Activated T-helper 1 cell treated with anti-CD3 and anti-CD28 coated beads, Interleukin-12 subunit alpha, Interleukin-12 subunit beta, Interleukin-2, Interleukin-4 antibody, amounts not matched to agents 30 ng/mL and 10 ng/mL and 1 ng/mL, durations not matched to agents 14 hours and 24 hours and 36 hours (primary cell): Measurements from ENCODE around the gene KLF2. TPM values are rescaled to one million over a fixed set of nuclear protein-coding genes. Genes with fewer than 3 reads are reported as not detected.
"Not testable (repeated sequence)": the region's sequence is repeated elsewhere in the genome, so short reads cannot be mapped to it uniquely, and the experiment has no call there.

Source experiments
- DNase-seq: peaks from one replicate; pipeline ENCODE4 v3.0.0; 2021; ENCODE audit warnings: low spot score
- H3K27ac Mint-ChIP-seq: one replicate; pipeline ENCODE4 v1.8.0; 2021; ENCODE audit warnings: mild to moderate bottlenecking, mixed read lengths
- H3K27me3 Mint-ChIP-seq: one replicate; pipeline ENCODE4 v1.8.0; 2022; ENCODE audit warnings: mild to moderate bottlenecking, moderate library complexity, mixed read lengths; ENCODE audit not compliant: insufficient read depth
- H3K36me3 Mint-ChIP-seq: one replicate; pipeline ENCODE4 v1.8.0; 2021; ENCODE audit warnings: low read depth, mixed read lengths
- H3K4me1 Mint-ChIP-seq: one replicate; pipeline ENCODE4 v1.8.0; 2021; ENCODE audit warnings: low read depth, mixed read lengths
- H3K4me3 Mint-ChIP-seq: one replicate; pipeline ENCODE4 v1.8.0; 2021; ENCODE audit warnings: mild to moderate bottlenecking, moderate library complexity, mixed read lengths
- H3K9me3 Mint-ChIP-seq: one replicate; pipeline ENCODE4 v1.8.0; 2021; ENCODE audit warnings: mixed read lengths
- intact Hi-C: fragments of 100-400 bp; cut with micrococcal nuclease; formaldehyde crosslinking; loops from one replicate; pipeline ENCODE4 v1.15.1; 2024
- total RNA-seq: library from RNA; stranded (reverse); gene quantifications from 2 replicates; pipeline ENCODE4 v1.2.3, GENCODE V29; 2022

The KLF2 gene
- total RNA-seq, 1 donor from 2014 or later = 5.7 TPM

DNA sequence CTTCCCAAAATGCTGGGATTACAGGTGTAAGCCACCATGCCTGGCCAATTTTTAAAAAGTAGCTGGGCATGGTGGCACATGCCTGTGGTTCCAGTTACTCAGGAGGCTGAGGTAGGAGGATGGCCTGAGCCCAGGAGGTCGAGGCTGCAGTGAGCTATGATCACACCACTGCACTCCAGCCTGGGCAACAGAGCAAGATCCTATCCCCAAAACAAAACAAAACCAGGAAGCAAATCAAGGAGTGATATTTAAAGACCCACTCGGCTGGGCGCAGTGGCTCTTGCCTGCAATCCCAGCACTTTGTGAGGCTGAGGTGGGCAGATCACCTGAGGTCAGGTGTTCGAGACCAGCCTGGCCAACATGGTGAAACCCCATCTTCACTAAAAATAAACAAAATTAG is 22.5 kb downstream of the KLF2 start:
- intact Hi-C loops, H3K4me3 Mint-ChIP-seq, DNase-seq, H3K27me3 Mint-ChIP-seq, H3K27ac Mint-ChIP-seq, H3K9me3 Mint-ChIP-seq: not testable (repeated sequence)
- H3K4me1 Mint-ChIP-seq = peaks cover 36% of the 10 kb centered on the region
- peaks cover 10% of the 10 kb centered on the region for H3K36me3 Mint-ChIP-seq

DNA sequence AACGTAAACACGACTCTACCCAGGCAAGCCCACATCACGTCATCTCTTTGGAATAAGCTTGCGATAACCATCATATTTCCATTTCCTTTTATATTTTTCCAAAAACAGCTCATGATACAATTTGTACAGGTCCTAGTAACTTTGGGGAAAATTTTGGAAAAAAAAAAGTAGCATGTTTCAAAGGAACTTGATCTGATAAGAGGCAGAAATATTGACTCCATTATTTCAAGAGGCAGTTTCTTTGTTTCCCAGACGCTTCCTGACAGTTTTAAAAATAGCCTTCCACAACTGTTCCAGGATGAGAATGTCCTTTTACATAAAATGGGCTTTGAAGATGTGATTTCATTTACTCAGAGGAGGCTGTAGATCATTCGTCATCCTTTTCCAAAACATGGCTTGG is 23.1 kb downstream of the KLF2 start:
- Mint-ChIP-seq H3K36me3 (peaks cover 13% of the 10 kb centered on the region), H3K9me3 (no peaks in the 10 kb centered on the region), H3K27me3 (peaks cover 4% of the 10 kb centered on the region), H3K4me3 (no peak overlapping the region), H3K27ac (no peak overlapping the region), H3K4me1 (peaks cover 33% of the 10 kb centered on the region)
- no peak for DNase-seq
- intact Hi-C loops = no loop called here

- peaks cover 34% of the 10 kb centered on the region for H3K4me1 Mint-ChIP-seq
- H3K4me3 Mint-ChIP-seq = peak overlapping the region; percentile 65
- no peaks in the 10 kb centered on the region for H3K9me3 Mint-ChIP-seq
- H3K36me3 Mint-ChIP-seq = peaks cover 15% of the 10 kb centered on the region
- H3K27me3 Mint-ChIP-seq = peaks cover 6% of the 10 kb centered on the region
- no peak for DNase-seq
- intact Hi-C loops = no loop called here
- H3K27ac Mint-ChIP-seq = no peak overlapping the region
These were observed 25.0 kb downstream of the KLF2 start for GRCh38 chr19:16349551-16350152.

DNA sequence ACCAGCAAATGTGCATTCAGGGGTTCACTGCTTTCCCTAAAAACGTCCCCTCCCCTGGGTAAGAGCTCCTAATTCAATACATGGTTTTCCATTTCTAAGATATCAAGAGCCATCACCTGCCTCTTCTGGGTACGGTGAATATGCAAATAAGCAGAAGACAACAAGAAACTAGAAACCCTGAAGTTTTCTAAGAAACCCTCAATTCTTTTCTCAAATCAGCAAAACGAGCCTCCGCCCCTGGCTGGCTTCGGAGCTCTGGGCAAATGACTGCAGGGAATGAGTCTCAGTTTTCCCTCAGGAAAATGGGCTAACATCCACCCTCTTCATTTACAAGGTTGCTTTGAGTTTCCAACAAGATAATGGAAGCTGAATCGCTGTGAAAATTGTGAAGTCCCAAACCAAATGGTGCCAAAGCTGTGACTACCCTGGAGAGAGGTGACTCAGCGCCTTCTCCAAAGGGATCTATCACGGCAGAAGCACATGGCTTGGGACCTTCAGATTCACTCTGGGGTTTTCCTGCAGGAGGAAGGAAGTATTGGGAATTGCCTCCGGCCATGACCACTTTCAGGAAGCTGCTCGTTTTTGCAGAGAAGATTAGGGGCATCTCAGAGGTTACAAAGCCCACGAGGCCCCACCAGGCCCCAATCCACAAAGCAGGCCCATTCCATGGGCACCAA is 26.6 kb downstream of the KLF2 start:
- no peaks in the 10 kb centered on the region for H3K9me3 Mint-ChIP-seq
- peaks cover 6% of the 10 kb centered on the region for H3K27me3 Mint-ChIP-seq
- no peak for DNase-seq
- H3K4me3 Mint-ChIP-seq = no peak overlapping the region
- H3K4me1 Mint-ChIP-seq = peaks cover 43% of the 10 kb centered on the region
- peak overlapping the region; percentile 23 for H3K27ac Mint-ChIP-seq
- peaks cover 20% of the 10 kb centered on the region for H3K36me3 Mint-ChIP-seq
- intact Hi-C loops = loop anchor here (1.0 kb wide), 1 partner anchor 9 kb away; no protein-coding TSS in a partner anchor

GRCh38 chr19:16355293-16356043 is 30.8 kb downstream of the KLF2 start:
- intact Hi-C loops = no loop called here
- Mint-ChIP-seq H3K27me3 (peaks cover 2% of the 10 kb centered on the region), H3K4me1 (peaks cover 72% of the 10 kb centered on the region), H3K36me3 (peaks cover 24% of the 10 kb centered on the region), H3K27ac (no peak overlapping the region), H3K9me3 (no peaks in the 10 kb centered on the region), H3K4me3 (no peak overlapping the region)
- no peak for DNase-seq

DNA sequence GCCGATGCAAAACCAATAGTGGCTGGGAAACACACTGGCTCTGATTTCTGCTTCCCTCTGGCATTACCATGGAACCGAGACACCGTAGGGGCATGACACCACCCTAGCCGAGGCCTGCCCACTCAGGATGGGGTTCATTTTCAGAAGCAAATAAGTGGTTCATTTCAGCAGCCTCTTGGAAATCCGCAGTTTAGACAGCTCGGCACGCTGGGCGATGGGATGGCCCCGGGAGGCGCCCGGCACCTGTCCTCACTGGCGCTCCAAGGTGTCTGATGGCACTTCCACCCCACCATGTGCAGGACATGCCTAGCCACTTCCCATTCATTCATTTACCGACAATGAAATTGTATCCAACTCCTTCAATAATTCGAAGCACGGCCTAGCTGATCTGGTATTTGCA is 33.8 kb downstream of the KLF2 start:
- H3K36me3 Mint-ChIP-seq = peaks cover 33% of the 10 kb centered on the region
- intact Hi-C loops = no loop called here
- peaks cover 9% of the 10 kb centered on the region for H3K27me3 Mint-ChIP-seq
- DNase-seq = no peak
- H3K4me1 Mint-ChIP-seq = peaks cover 84% of the 10 kb centered on the region
- H3K4me3 Mint-ChIP-seq = no peak overlapping the region
- no peaks in the 10 kb centered on the region for H3K9me3 Mint-ChIP-seq
- H3K27ac Mint-ChIP-seq = no peak overlapping the region

- no peaks in the 10 kb centered on the region for H3K9me3 Mint-ChIP-seq
- DNase-seq = no peak
- H3K27ac Mint-ChIP-seq = no peak overlapping the region
- no peak overlapping the region for H3K4me3 Mint-ChIP-seq
- peaks cover 9% of the 10 kb centered on the region for H3K27me3 Mint-ChIP-seq
- peaks cover 38% of the 10 kb centered on the region for H3K36me3 Mint-ChIP-seq
- peaks cover 89% of the 10 kb centered on the region for H3K4me1 Mint-ChIP-seq
- intact Hi-C loops = no loop called here
These were observed 34.4 kb downstream of the KLF2 start for GRCh38 chr19:16359074-16359473.

DNA sequence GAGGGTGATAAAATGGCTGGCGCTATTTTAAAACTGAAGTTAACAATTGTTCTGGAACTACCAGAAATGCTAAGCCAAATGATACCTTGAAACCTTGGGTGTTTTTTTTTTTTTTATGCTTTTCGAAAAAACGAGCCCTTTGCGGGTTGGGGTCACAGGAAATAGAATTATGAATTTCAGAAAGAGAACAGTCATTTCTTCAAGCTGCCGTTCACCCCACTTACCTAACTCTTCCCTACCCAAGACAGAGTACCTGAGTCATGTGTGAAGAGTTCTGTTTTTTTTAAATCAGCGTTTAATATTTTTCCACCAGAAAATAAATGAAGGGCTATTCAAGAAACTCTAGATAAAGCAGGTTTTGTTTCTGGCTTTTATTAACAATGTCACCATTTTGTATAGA is 35.3 kb downstream of the KLF2 start:
- Mint-ChIP-seq H3K36me3 (peaks cover 35% of the 10 kb centered on the region), H3K4me3 (no peak overlapping the region), H3K27me3 (peaks cover 7% of the 10 kb centered on the region), H3K27ac (no peak overlapping the region), H3K9me3 (no peaks in the 10 kb centered on the region), H3K4me1 (peaks cover 85% of the 10 kb centered on the region)
- no peak for DNase-seq
- intact Hi-C loops = loop anchor here (1.0 to 10.0 kb wide), 2 partner anchors 11 to 895 kb away; partner anchors contain the start of gene RASAL3

- no peak for DNase-seq
- Mint-ChIP-seq H3K4me3 (peak overlapping the region; percentile 48), H3K27ac (no peak overlapping the region), H3K9me3 (no peaks in the 10 kb centered on the region), H3K36me3 (peaks cover 31% of the 10 kb centered on the region), H3K4me1 (peaks cover 80% of the 10 kb centered on the region), H3K27me3 (peaks cover 7% of the 10 kb centered on the region)
- intact Hi-C loops = loop anchor here (1.0 to 10.0 kb wide), 2 partner anchors 11 to 896 kb away; partner anchors contain the start of gene RASAL3
These were observed 36.1 kb downstream of the KLF2 start for GRCh38 chr19:16360738-16361137.

DNA sequence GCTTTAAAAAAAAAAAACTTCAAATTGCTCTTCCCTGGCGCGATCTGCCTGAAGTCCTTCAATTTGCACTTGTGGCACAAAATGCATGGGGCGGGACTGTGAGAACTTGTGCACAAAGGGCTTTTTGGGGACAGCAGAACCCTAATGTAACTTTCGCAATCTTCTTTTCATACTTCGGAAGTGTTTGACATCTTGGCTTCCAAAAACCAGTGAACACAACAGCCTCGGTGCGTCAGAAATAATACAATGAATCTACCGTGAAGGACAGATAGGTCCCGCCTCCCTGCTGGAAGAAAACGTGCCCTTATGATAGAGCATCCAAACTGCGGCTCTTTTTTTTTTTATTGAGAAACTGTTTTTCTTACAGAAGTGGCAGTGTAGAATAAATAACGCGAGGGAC is 36.6 kb downstream of the KLF2 start:
- Mint-ChIP-seq H3K9me3 (no peaks in the 10 kb centered on the region), H3K4me3 (peak overlapping the region; percentile 48), H3K36me3 (peaks cover 31% of the 10 kb centered on the region), H3K27me3 (peaks cover 7% of the 10 kb centered on the region), H3K4me1 (peaks cover 77% of the 10 kb centered on the region), H3K27ac (no peak overlapping the region)
- DNase-seq = no peak
- intact Hi-C loops = loop anchor here (10.0 kb wide), 1 partner anchor 896 kb away; the partner anchor contains the start of gene RASAL3

- H3K27ac Mint-ChIP-seq = no peak overlapping the region
- H3K9me3 Mint-ChIP-seq = no peaks in the 10 kb centered on the region
- H3K4me3 Mint-ChIP-seq = peak overlapping the region; percentile 48
- intact Hi-C loops = loop anchor here (10.0 kb wide), 1 partner anchor 897 kb away; the partner anchor contains the start of gene RASAL3
- peaks cover 31% of the 10 kb centered on the region for H3K36me3 Mint-ChIP-seq
- peaks cover 70% of the 10 kb centered on the region for H3K4me1 Mint-ChIP-seq
- H3K27me3 Mint-ChIP-seq = peaks cover 10% of the 10 kb centered on the region
- no peak for DNase-seq
These were observed 37.3 kb downstream of the KLF2 start for GRCh38 chr19:16361926-16362325.

- no peak overlapping the region for H3K27ac Mint-ChIP-seq
- H3K4me1 Mint-ChIP-seq = peaks cover 58% of the 10 kb centered on the region
- peak overlapping the region; percentile 15 for H3K4me3 Mint-ChIP-seq
- DNase-seq = no peak
- peaks cover 10% of the 10 kb centered on the region for H3K27me3 Mint-ChIP-seq
- H3K36me3 Mint-ChIP-seq = peaks cover 26% of the 10 kb centered on the region
- intact Hi-C loops = loop anchor here (10.0 kb wide), 1 partner anchor 898 kb away; the partner anchor contains the start of gene RASAL3
- H3K9me3 Mint-ChIP-seq = no peaks in the 10 kb centered on the region
These were observed 38.7 kb downstream of the KLF2 start for GRCh38 chr19:16363133-16363851.
